Stimulated activated CD8-positive, alpha-beta memory T cell treated with anti-CD3 and anti-CD28 coated beads, Interleukin-12 subunit alpha, Interleukin-12 subunit beta, amount 100 ng/mL, for 24 hours (primary cell): ENCODE data around the gene KCNE5.
"Not testable (repeated sequence)": the region's sequence is repeated elsewhere in the genome, so short reads cannot be mapped to it uniquely, and the experiment has no call there.

Experiments used
- DNase-seq: peaks from one replicate; pipeline ENCODE4 v3.0.0-alpha.2; 2020; ENCODE audit errors: extremely low read depth

KCNE5 gene, protein sequence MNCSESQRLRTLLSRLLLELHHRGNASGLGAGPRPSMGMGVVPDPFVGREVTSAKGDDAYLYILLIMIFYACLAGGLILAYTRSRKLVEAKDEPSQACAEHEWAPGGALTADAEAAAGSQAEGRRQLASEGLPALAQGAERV

DNA sequence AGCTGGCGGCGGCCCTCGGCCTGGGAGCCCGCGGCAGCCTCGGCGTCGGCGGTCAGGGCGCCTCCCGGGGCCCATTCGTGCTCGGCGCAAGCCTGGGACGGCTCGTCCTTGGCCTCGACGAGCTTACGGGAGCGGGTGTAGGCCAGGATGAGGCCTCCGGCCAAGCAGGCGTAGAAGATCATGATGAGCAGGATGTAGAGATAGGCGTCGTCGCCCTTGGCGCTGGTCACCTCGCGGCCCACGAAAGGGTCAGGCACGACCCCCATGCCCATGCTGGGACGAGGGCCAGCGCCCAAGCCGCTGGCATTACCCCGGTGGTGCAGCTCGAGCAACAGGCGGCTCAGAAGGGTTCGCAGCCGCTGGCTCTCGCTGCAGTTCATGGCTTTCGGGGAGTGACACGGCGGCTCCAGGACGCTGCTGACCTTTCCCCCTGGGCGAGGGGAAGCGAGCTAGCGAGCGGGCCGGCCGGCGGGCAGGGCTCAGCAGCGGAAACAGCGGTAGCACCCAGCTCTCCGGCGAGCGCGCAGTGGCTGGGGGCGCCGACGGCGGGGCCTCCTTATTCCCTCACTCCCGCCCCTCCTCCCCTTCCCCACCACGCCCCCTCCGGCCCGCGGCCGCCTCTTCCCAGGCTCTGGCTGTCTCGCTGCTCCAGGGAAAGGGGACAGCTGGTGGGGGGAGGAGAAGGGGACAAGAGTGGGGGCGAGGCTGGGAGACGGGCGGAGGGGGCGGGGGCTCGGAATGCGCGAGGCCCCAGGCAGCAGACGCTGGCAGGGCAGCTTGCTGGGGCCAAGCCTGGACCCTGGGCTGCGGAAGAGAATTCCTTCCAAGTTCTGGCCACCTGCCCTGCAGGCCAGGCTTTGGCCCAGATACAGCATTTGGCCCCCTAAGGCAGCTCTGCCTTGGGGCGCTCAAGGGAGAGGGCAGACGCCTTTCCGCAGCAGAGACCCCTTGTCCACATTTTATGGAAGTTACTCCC lies at the start of gene KCNE5:
Gene KCNE5 (minus strand): TSS at position 532 of the 976 bp plus-strand sequence. CDS start 152 bp downstream, at position 380.
- no peak for DNase-seq

DNA sequence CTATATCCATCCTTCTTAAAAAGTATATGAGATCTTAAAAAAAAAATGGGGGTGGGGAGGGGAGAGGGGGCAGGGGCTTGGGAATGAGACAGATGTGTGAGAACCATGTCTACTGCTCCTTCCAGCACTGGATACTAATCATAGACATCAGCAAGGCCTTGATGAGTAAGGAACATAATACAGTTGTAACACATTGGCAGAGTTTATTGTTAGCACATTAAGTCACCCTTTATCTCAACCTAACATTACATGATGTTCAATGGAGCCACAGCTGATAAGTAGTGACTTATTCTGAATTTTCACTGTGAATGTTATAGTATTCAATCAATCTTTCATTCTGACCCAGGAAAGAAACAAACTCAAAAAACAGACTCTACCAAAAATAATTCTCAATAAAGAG lies 47.3 kb upstream of the KCNE5 start:
- DNase-seq = no peak

DNA sequence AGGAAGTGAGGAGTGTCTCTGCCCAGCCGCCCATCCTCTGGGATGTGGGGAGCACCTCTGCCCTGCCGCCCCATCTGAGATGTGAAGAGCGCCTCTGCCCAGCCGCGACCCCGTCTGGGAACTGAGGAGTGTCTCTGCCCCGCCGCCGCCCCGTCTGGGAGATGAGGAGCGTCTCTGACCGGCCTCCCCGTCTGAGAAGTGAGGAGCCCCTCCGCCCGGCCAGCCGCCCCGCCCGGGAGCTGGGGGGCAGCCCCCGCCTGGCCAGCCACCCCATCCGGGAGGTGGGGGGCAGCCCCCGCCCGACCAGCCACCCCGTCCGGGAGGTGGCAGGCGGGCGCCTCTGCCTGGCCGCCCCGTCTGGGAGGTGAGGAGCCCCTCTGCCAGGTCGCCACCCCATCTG lies 46.2 kb upstream of the KCNE5 start:
- DNase-seq = not testable (repeated sequence)

DNA sequence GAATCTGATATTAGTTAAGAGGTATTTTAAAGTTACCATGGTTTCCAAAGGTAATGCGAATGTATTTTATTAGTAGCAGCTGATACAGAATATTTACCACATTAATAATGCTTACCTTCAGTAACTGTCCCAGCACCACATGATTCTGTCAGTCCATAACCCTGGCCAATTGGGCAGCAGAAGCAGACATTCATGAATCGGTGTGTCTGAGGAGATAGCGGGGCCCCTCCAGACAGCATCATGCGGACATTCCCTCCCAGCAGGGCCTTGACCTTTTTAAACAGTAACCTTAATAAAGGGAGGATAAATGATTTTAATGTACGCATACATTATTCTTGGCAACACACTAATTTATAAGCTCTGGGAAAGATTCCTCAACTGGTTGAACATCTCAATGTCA lies 43.0 kb upstream of the KCNE5 start:
- no peak for DNase-seq

DNA sequence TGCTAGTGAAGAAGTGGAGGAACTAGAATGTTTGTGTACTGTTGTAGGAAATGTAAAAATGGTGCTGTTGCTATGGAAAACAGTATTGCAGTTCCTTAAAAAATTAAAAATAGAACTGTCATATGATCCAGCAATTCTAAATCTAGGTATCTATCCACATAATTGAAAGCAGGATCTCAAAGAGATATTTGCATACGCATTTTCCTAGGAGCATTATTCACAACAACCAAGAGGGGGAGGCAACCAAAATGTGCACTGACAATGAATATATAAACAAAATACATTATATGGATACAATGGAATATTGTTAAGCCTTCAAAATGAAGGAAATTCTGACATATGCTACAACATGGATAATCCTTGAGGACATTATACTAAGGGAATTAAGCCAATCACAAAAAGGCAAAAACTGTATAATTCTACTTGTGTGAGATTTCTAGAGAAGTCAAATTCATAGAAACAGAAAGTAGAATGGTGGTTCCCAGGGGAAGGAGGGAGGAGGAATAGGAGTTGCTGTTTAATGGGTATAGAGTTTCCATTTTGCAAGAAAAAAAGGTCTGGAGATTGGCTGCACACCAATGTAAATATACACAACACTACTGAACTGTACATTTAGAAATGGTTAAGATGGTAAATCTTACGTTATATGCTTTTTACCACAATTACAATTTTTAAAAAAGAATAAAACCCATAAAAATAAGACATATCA lies 35.6 kb upstream of the KCNE5 start:
- DNase-seq = no peak

DNA sequence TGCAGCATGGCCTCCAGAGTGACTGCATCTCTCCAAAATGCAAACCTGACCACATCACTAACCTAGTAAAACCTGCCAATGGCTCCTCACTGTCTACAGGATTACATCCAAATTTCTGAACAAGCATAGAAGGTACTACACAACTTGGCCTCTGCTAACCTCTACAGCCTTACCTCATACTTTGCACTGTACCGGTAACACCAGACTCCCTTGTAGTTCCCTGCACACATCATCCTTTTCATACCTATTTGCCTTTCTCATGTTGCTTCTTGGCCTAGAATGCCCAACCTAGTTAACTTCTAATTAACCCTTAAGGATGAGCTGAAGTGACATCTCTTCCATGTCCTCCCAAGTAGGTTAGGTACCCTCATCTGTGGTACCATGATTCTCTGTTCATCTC lies 33.4 kb upstream of the KCNE5 start:
- no peak for DNase-seq

DNA sequence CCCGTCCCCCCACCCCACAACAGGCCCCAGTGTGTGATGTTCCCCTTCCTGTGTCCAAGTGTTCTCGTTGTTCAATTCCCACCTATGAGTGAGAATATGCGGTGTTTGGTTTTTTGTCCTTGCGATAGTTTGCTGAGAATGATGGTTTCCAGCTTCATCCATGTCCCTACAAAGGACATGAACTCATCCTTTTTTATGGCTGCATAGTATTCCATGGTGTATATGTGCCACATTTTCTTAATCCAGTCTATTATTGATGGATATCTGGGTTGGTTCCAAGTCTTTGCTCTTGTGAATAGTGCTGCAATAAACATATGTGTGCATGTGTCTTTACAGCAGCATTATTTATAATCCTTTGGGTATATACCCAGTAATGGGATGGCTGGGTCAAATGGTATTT lies 32.4 kb upstream of the KCNE5 start:
- DNase-seq = not testable (repeated sequence)

DNA sequence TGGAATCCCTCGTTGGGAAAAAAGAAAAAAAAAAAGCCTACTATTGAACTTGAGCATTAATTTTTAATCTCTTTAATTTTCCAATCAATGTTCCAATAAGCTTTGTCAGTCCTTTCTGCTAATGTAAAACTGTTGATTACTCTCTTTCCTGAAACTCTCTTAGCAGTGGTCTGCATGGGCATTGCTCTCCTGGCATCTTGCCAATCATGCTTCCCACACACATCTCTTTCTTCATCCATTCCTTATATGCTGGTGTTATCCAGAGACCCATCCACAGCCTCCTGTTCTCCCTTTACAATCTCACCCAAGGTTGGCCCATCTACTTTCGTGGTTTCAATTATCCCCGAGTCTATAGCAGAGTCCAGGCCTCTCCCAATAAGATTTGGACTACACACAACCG lies 31.8 kb upstream of the KCNE5 start:
- no peak for DNase-seq

DNA sequence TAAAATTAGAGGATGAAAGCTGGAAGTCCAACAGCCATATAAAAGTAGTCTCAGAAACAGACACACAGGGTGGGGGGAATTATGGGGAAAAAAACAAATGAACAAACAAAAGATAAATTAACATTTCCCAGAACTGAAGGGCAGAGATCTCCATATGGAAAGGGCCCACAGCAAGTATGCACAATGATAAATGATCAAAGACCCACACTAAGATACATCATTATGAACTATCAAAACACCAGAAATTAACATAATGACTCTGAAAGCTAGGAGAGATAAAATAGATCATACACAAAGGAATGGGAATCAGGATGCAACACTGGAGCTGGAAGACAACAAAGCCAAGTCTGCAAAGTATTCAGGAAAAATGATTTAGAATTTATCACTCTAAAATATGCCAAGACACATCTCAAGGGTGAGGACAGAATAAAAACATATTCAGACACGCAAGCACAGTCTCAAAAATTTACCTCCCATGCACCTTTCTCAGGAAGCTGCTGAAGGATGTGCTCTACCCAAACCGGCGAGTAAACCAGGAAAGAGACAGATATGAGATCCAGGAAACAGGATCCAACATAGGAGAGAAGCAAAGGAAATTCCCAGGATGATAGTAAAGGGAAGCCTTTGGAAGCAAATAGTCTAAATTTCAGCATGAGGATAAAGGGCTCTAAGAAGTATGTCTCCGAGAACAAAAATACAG lies 30.7 kb upstream of the KCNE5 start:
- DNase-seq = no peak

DNA sequence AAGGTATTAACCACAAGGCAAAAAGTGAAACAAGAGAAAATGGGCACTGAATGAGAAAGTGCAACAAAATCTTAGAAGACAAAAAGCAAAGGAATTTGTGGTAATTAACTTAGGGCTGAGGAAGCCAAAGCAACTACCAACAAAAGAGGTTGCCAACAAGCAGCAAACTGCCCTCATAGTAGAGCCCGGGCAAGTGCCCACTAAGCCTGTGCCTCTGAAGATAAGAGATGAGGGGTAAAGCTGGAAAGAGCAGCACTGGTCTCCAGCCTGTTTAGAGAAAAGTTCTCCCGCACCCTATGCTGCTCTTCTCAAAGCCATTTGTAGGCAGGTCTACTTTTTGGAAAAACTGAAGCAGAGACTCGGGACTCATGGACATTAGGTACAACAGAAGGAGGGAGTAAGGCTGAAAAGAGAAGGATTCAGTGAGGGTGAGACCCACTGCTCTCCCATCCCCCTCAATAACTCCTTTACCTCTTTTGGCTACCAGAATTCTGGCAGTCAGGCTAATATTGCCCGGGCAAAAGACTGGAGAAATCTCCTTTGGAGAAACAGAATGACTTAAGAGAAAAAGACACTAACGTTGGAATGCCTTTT lies 29.6 kb upstream of the KCNE5 start:
- no peak for DNase-seq

DNA sequence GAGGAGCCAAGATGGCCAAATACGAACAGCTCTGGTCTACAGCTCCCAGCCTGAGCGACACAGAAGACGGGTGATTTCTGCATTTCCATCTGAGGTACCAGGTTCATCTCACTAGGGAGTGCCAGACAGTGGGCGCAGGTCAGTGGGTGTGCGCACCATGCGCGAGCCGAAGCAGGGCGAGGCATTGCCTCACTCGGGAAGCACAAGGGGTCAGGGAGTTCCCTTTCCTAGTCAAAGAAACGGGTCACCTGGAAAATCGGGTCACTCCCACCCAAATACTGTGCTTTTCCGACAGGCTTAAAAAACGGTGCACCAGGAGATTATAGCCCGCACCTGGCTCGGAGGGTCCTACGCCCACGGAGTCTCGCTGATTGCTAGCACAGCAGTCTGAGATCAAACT lies 19.7 kb upstream of the KCNE5 start:
- not testable (repeated sequence) for DNase-seq

DNA sequence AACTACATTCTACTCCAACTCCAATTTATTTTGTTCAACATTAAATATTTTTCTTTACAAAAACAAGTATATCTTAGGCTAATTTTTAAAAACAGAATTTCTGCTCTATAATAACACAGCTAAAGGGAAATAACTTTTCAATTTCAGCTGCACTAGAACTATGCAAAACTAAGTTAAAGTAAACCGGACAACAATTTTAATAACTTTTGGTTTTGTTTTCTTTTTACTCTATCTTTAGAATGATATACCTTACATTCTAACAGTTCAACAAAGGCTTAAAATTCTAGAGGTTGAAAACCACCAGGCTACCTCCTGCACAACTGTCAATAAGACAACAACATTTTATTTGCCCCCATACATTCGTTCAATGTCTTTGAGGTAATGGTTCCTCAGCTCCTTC lies 18.7 kb upstream of the KCNE5 start:
- no peak for DNase-seq

DNA sequence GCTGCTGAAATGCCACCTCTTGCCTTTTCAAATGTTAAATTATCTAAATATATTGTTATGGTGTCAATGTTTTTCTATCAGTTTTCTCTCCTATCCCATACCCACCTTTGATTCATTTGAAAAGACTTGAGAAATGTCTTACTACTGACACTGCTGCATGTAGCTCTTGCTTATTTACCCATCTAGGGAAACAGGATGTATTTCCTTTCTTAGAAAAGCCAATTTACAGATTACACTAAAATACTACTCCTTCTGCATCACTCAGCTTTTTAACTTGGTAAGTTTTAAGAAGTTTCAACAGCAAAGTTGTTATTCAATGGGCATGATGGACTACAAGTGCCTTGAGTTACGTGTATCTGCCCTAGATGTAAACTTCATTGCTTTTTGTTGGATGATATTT lies 13.2 kb upstream of the KCNE5 start:
- DNase-seq = no peak

DNA sequence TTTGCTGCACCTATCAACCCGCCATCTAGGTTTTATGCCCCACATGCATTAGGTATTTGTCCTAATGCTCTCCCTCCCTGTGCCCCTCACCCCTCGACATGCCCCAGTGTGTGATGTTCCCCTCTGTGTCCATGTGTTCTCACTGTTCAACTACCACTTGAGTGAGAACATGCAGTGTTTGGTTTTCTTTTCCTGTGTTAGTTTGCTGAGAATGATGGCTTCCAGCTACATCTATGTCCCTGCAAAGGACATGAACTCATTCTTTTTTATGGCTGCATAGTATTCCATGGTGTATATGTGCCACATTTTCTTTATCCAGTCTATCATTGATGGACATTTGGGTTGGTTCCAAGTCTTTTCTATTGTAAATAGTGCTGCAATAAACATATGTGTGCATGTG lies 12.5 kb upstream of the KCNE5 start:
- not testable (repeated sequence) for DNase-seq

DNA sequence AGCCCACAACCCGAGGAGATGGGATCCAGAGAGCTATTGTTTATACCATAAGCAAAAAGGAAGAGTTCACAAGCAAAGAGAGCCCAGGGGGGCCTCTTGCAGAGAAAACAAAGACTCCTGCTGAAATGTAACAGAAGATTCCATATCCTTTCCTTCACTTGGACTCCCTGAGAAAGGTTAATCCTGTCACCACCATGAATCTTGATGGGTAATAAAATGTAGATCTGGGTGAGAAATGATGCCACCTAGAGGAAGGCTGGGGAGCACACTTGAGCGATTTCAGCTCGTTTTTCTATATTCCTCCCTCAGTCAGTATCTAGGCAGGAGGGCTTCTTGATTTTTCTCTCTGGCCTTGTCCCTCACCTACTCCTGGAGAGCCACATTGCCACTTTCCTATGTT lies 10.2 kb upstream of the KCNE5 start:
- no peak for DNase-seq

DNA sequence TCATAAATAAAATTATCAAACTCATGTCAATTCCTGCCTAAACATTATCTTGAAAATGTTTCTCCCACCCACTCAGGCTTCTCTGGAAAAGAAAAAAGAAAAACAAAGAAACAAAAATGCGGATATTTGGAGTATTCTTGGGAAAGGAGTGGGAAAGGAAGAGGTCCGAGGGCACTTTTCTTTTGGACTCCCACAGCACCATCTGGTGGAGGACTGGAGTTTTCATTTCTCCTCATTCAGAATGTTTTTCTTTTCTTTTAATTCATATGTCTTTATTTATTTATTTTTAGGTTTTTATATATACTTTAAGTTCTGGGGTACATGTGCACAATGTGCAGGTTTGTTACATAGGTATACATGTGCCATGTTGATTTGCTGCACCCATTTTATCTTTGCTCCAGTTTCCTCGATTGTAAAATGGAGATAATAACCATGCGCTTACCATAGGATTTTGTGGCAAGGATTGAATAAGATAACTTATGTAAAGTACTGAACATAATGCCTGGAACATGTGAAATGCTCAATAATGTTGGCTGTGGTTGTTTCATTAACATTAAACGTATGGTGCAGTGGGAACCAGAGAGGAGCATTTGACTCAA lies 8.0 kb upstream of the KCNE5 start:
- DNase-seq = no peak

DNA sequence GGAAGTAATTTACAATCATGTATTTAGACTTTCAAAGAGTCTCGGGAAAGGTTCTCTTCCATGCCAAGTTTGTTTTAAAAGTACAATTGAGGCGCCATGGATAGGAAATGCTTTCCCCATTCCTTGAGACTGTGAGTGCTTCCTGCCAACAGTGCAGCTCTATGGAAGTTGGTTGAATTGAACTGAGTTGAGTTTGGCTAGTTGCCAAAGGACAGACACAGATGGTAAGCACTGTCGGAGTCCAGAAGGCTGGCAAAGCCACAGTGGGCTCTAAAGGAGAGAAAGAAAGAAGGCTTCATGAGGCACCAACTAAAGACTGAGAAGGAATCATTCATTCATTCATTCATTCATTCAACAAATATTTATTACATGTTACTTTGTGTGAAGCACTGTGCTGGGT lies 4.3 kb upstream of the KCNE5 start:
- no peak for DNase-seq

DNA sequence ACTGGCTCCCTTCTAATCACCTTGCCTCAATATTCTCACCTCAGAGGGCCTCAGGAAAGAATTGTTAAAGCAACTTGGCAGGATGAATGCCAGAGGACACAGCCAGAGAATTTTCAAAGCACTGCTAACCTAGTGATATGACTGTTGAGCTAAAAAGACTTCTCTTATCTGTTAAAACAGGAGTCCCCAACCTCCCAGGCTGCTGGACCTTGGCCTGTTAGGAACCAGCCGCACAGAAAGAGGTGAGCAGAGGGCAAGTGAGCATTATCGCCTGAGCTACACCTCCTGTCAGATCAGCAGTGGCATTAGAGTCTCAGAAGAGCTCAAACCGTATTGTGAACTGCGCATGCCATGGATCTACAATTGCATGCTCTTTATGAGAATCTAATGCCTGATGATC lies 1.7 kb upstream of the KCNE5 start:
- no peak for DNase-seq

DNA sequence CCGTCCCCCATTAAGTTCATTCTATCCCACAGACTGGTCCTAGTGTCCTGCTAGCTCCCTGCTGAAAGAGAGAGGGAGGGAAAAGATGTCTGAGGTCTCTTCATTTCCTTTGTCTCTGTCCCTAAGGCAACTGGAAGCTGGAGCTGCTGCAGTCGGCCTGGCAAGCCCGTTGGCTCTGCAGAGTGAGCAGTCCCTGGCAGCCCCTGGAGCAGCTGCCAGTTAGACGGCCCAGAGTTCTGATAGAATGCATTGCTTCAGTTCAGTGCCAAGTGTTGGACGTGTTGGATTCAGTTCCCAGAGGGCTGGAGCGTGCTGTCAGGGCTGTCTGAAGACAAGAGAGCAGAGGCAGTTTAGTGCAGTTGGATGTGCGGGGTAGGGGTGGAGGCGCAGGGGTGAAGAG lies 975 bp downstream of the KCNE5 start:
- DNase-seq = no peak

DNA sequence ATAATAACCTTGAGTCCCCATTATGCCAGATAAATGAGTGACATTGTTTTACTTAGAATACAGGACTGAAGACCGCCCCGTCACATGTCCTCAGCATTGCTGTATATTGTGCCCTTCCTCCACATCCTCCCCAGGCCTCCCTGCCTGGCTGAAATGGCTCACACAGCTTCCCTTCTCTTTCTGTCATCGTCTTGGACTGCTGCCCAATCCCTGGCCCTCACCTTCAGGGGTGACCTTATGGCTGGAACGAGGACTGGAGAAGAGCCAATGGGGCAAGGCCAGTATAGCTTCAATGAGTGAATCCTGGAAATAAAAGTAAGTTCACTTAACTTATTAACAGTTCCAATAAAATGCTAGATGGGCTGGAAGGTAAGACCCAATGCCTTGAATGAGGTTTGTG lies 2.7 kb downstream of the KCNE5 start:
- no peak for DNase-seq

DNA sequence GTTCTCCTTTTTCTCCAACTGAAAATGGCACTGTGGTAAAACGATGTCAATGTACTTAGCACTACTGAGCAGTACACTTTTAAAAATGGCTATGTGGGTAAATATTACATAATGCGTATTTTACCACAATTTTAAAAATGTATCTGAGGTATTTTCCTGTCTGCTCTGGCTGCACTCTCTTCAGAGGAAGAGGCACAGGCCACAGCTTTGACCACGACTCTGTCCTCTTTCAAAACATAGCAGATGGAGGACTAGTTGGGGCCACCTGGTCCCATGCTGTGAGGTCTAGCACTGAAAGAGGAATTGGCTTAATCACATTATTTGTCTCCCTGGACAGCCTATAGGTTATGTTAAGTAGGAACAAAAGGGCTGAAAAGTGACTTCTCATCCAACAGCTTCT lies 5.2 kb downstream of the KCNE5 start:
- DNase-seq = no peak
